Activated CD4-positive, alpha-beta T cell treated with anti-CD3 and anti-CD28 coated beads, Interleukin-2, Interleukin-6, amounts not matched to agents 100 ng/mL and 50 ng/mL, durations not matched to agents 16 hours and 8 hours (primary cell): Measurements from ENCODE around the gene DGUOK.

Source experiments
- DNase-seq: peaks from one replicate; pipeline ENCODE4 v3.0.0-alpha.2; 2020

DGUOK gene

DNA sequence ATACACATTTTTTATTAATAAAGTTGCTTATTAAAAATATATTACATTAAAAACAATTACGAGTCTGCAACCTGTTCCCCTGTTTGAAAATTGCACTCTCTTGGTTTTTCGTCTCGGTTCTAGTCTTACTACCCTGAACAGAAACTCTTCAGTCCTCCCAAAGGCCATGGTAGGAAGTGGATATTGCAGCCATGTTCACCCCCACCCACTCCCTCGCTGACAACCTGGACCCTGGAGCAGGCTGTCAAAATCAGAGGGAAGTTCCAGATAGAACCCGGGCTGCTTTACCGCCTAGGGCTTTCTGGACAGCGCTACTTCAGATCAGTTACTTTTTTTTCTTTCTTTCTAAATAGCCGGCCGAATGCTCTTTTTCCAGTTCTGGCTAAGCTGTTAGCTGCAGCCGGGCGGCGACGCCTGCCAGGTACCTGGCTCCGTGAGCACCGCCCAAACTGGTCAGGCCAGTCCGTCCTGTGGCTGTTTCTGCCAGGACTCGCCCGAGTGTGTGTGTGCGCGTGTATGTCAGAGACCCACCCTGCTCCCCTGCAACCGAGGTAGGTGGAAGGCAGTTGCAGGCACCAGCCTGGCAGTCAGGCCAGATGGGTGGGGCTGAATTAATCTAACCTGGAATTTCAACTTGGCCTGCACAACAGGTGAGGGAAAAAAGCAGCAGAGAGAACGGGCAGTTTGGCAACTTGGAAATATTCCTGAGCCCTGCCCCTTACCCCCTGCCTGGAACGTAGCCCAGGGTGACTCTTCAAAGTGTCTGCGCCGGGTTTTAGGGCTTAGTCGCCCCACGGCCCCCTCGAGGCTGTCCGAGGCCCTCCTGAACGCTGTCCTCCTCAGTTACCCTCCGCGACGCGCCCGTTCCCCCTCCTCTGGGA is 56.9 kb downstream of the DGUOK start:
- no peak for DNase-seq

DNA sequence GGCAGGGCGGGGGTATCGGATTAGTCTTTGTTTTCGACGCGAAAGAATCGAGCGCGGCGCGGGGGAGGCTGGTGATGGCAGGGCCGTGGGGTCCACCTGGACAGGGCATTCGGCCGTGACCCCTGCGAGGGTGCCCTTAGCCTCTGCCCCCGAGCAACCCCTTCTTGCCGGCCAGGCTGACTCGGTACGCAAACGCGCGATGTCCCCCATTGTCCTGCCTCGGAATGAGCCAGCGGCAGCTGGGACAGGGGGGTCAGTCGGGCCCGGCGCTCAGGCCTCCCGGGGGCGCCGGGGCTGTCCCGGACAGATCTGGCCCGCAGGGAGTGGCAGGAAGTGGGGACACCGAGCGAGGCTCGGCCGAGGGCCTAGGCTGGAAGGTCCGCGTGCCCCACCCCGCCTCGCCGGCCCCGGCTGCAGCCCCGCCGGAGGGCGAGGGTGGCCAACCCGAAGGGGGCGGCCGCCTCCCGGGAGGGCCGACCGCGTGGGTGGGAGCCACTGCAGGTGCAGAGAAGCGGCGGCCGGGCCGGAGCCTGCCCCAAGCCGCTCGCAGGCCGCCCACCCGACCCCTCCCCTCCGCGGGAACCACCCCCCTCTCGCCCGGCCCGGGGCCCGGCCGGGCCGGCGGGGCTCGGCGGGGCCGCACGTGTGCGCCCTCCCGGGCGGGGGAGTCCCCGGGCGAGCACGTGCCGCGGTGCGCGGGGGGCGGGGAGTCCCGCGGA is 57.7 kb downstream of the DGUOK start, which contains the start of gene TET3:
Gene TET3, plus strand, starts transcription at position 708 of the 719 bp plus-strand sequence. CDS start 1,494 bp downstream, outside the sequence.
- DNase-seq, result peak; percentile 74

DNA sequence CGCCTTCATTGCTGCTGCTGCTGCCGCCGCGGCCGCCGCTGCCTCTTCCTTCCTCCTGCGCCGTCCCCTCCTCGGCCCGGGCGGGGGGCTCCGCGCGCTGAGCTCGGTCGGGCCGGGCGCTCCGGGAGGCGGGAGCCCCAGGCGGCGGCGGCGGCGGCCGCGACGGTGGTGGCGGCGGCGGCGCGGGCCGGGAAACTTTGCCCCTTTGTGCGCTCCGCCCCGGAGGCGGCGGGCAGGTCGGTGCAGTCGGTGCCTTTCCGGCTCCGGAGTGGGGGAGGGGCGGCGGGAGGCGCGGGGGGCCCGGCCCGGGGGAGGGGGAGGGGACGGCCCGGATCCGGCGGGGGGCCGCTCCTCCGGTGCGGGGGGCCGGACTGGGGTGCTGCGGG is 58.2 kb downstream of the DGUOK start:
- peak; percentile 66 for DNase-seq

DNA sequence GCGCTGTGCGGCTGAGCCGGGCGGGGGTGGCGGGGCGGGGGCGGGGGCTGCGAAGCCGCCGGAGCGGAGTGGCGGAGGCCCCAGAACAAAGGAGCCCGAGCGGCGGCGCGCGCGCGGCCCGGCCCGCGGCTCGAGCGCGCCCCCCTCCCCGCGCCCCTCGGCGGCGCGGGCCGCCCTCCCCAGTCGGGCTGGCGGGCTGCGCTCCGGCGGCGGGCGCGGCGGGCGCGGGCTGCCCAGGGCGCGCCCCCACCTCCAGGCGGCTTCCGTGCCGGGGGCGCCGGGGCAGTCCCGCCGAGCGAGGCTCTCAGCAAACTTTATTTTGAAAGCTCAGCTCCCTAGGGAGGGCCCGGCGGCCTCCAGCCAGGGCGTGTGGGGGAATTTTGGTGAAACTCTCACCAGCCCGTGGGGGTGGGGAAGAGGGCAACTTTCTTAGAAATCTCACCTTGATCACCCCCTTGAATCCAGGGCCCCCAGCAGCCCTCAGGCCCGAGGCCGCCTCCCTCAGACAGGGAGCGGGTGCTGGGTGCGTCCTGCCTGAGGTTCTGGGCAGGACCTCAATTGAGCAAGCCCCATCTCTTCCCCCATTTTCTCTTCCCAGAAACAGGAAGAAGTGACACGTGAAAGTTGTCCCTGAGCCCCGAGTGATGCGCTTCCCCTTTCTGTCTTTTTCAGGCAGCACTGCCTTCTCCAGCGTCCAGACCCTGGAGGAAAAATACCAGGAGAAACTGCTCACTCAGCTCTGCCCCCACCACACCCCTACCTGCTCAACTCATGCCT is 58.8 kb downstream of the DGUOK start:
- DNase-seq, result peak; percentile 63

DNA sequence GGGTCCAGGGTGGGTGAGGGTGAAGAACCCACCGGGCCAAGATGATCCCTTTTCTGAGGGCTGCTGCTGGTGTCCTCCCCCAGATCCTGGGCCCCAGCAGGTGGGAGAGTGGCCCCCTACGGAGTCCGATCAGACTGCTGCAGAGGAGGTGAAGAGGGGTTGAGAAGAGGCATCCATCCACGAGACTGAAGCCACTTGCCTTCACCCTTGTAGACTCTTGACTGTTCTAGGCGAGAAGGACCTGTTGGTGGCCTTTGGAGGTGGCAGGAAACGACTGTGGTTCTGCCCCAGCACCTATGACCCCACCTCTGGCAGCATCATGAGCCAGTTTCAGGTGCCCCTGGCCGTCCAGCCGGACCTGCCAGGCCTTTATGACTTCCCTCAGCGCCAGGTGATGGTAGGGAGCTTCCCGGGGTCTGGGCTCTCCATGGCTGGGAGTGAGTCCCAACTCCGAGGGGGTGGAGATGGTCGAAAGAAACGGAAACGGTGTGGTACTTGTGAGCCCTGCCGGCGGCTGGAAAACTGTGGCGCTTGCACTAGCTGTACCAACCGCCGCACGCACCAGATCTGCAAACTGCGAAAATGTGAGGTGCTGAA is 59.5 kb downstream of the DGUOK start:
- peak; percentile 53 for DNase-seq

DNA sequence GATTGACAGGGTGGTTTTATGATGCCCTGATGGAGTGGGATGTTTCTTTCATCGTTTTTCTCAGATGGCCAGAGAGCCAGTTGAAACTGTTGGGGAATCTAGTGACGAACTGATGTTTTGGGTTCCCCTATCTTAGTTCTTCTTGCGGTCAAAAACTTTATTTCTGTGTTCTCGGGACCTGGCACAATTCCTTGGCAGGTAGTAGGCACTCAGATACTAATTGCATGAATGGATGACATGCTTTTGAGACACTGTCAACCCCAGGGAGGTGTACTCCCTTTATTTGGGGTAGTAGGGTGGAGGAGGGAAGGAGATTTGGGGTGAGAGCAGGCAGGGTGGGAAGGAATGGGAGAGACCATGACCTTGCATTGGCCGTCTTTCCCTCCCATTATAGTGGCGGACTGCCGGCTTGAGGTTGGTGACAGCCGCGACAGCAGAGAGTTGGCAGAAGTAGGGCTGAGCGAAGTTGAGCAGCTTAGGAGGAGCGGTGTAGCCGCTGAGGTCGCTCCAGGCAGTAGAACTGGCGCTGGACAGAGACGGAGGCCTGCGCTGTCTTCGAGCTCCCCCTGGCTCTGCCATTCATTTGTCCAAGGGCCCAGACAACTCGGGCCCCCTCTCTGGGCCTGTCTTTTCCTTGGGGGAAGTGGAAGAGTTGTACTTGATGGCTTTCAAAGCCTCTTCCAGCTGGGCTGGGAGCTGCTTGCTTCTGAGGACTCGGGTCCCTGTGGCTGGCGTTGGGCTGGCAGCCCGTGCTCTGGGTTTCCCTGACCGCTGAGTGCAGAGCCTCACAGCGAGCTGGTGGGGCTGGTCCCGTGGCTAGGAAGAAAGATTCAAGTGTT is 60.6 kb downstream of the DGUOK start:
- peak; percentile 43 for DNase-seq

DNA sequence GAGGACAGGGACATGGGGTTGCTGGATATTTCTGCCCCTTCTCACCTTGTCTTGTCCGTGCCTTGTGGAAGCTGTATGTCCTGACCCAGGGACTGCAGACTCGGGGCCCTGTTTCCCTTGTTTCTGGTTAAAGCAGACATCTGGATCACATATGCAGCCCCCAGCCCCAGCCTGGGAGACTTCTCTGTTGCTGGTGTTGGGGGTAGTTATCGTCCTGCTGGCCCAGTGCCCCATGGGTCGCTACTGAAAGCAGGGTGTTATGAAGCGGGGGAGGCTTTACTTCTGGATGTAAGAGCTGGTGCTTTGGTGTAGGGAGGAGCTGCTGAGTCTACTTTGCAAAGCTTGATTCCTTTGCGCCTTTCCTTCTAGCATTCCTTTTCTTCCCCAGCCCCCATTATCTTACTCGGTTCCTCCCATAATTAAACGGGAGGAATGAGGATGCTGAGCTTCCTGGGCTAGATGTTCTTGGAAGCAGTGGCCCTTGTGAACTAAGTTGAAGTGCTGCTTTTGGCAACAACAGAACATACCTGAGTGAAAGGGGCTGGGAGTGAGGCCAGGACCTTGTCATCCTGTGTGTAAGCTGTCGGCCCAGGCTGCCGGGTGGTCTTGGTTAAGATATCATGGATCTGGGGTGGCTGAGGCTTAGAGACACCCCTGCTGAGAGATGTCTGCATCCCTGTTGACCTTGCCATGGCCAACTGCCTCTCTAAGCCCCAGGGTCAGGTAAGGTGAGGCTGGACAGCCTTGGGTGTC is 61.4 kb downstream of the DGUOK start:
- DNase-seq, result no peak

DNA sequence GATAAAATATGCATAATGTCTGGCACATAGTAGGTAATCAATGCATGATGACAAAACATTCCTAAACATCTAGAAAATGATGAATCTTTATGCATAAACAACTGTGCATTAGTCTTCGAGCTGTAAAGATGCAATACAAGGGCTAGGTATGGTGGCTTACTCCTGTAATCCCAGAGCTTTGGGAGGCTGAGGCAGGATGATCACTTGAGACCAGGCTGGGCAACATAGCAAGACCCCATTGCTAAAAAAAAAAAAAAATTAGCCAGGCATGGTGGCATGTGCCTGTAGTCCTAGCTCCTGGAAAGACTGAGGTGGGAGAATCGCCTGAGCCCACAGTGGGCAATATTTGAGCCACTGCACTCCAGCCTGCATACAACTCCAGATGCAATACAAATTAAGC is 63.3 kb downstream of the DGUOK start:
- DNase-seq, result no peak

DNA sequence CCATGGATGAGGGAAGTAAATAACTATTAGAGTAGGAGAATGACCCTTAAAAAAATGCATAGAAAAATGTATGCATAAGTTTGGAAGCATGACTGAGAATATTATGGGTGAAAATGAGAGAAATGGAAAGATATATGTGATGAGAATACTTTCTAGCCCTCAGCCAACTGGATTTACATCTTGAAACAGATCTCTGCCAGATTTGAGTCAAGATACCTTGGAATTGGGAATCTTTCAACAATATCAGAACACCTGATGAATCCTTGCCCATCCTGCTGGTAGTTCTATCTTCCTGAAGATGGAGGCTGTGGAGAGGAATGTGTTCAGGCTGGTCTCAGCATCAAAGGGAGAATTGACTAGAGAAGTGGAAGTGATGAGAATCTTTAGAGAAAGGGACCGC is 63.9 kb downstream of the DGUOK start:
- DNase-seq, result no peak

DNA sequence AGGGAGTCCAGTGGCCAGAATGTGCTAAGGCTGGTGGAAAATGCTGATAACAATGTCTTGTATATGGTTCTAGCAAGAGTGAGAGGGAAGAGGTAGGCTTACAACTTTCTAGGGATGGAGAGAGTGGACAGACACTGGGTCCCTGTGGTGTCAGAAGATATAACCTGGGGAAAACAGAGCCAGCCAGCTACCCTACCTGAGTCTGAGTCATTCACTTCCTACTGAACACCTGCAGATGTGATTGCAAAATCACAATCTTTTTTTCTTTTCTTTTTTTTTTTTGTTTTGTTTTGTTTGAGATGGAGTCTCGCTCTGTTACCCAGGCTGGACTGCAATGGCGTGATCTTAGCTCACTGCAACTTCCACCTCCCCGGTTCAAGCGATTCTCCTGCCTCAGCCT is 65.4 kb downstream of the DGUOK start:
- DNase-seq, result no peak

DNA sequence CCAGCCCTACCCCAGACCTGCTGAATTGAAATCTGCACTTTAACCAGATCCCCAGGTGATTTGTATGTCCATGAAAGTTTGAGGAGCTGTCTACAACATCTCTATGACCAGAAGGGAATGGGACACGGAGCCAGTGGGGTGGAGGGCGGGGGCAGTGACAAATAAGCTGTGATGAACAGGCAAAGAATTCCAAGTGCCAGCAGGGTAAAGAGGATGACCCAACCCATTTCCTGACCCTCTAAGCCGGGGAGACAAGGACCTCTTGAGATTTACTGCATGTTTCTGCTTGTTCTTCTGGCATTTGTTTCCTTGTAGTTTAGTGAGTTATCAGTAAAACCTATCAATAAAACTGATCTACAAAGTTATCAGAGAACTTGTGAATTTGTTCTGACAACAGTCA is 66.7 kb downstream of the DGUOK start:
- no peak for DNase-seq

DNA sequence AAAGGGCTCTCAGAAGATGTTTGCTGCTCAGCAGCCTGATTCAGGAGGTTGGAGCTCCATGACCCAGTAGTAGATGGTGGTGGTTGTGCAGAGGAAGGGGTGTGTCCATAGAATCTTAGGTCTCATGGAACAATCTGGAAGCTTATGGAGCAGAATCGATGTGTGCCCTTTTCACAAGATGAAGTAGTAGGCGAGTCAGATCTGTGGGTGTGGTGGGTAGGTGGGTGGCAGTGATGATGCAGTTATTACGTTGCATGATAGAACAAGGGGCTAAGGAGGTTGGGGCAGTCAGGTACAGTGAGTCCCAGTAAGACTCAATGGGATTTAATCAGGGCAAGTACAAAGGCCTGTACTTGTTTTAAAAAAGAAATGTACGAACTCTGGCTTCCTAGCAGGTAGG is 67.1 kb downstream of the DGUOK start:
- no peak for DNase-seq

DNA sequence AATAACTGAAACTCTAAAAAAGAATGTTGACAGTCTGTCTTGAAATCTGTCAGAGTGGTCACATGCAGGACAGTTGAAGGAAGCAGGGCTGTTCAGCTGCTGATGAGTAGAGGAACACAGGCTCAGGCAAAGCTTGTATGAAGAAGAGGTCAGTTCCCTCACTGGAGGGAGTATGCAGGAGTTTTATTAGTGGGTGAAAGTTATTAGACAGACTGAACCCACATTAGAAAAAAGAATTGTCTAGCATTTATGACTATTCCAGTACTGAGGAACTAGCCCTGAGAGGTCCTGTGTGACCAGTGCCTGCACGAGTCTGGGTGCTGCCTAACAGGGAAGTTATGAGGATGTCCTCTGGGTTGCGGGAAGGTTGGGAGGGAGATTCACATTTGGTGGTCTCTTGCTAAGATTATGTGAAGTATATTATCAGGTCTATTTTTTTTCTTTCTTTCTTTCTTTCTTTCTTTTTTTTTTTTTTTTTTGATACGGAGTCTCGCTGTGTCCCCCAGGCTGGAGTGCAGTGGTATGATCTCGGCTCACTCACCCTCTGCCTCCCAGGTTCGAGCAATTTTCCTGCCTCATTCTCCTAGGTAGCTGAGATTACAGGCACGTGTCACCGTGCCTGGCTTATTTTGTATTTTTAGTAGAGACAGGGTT is 67.6 kb downstream of the DGUOK start:
- no peak for DNase-seq

DNA sequence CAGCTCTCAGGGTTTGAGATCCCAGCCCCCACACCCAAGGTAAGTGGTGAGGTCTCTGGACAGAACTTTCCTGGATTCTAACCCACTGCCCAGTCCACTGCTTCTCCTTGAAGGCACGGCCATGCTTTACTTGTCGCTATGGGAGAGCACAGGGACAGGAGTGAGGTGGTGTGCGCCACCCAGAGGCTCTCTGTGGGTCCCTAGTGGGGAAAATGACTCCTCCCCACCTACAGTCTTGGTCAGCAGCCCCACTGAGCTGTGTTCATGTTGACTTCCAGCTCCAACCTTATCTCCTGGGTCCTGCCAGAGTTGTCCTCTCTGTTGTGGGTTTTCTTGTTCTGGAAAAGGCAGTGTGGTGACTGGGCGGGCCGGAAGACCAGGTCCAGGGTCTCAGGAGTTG is 69.1 kb downstream of the DGUOK start:
- DNase-seq, result no peak

DNA sequence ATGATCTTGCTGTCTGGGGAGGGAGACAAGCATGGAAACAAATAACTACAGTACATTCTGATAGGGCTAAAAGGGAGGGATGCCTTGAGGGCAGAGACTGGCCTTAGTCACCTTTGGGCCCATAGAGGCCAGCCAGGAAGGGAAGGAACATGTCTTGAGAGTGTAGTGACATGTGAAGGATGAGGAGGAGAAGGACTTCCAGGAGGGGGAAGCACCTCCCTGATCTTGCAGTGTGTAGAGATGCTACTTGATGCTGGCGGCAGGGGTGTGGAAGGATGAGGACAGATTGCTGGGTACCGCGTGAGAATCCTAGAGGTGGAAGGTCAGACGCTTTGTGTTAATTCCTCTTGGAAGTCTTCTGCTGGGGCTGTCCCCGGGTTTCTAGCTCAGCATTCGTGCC is 71.1 kb downstream of the DGUOK start:
- DNase-seq, result no peak

DNA sequence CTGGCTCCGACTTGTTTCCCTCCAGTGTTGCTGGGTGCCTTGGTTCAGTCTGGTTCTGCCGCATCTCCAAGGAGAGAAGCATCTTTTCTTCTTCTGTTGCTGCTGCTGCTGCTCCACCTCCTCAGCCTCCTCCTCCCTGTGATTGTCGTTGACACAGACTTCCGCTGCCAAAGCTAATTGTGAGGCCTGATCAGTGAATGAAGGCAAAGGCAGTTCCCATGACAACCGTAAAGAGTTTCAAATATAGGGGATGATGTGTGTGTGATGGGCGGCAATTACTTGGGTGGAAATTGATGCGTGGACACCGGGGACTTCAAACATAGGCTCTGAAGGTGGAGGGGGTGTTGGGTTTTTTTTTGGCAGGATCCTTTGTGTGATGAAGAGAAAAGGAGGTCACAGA is 71.8 kb downstream of the DGUOK start:
- no peak for DNase-seq

DNA sequence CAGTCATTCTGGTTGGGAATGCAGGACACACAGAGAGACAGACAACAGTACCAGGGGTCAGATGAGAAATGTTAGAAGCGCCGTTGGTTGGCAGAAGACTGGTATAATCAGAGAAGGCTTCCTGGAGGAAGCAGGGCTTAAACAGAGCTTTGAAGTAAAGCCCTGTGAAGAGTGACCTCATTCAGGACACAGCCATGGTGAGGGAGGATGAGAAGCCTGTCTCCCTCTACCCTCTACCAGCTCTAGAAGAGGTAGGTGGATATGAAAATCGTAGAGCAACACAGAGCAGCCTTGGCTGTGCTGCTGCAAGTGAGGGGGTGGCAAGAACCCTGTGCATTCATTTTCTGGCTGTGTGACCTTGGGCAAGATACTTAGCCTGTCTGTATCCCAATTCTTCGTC is 72.3 kb downstream of the DGUOK start:
- no peak for DNase-seq

DNA sequence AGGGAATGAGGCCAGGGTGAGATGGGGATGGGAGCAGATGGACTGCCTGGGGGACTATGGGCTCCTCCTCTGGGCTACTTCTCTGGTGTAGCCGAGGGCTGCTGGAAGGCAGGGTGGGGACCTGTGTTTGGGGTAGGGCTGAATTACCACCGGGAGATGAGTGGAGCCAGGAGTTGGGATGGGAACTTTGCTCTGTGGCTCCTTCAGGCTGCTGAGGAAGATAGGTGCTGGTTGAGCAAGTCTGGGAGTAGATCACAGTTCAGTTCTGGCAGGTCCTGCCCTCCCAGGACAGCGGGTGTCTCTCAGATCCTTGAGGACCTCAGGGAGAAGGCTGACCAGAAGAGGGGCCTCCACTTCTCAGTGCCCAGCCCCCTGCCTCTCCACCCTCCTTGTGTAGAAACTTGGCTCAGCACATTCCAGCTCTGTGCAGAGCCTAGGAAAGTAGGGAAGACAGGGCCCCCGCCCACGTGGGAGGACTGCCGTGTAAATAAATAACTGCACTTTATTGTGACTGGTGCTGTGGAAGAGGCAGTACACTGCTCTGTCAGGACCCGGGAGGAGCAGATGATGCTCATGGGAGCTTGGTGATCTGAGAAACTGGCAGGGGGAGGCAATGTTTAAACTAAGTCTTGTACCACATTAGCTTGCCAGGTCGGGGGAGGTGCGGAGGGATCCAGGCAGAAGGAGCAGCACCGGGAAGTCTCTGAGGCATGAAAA is 73.4 kb downstream of the DGUOK start:
- DNase-seq, result no peak

DNA sequence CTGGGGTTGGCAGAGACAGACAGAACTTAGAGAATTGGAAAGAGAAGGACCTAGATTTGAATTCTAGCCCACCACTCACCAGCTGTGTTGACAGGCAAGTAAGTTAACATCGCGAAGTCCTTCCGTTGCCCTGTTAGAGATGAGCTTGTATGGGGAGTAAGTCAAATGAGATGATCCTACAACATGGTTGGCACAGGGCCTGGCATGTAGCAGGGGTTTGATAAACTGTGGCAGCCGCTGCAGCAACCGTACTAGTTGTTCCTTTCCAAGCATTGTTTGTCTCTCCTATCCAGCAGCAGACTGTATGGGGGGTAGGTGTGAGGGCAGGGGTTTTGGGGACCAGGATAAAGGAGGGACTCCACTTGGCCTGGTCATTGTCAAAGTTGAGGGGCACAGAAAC is 74.0 kb downstream of the DGUOK start:
- DNase-seq, result no peak

DNA sequence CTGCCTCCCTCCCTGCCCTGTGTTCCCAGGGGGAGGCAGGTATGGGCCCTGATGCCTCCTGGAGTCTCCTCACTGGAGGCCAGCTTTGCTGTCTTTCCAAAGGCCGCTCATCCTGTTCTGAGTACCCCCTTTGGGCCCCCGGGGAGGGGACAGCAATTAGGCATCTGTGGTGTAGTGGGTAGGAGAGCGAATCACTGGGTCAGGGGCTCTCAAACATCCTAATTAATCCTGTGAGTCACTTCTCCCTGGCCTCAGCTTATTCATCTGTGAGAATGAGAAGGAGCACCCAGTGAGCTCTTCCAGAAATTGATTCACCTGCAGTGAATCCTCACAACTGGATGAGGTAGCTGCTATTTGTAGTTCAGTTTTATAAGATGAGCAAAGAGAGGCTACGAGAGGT is 74.4 kb downstream of the DGUOK start:
- DNase-seq, result no peak
